GM21529 (cell line): ENCODE results near the gene PKP3.
A peak's percentile ranks its signal among the peaks of the same experiment; 100 is the strongest.
"Not testable (repeated sequence)": the region's sequence is repeated elsewhere in the genome, so short reads cannot be mapped to it uniquely, and the experiment has no call there.

Experiments used
- ATAC-seq: cut with Tn5 transposase; IDR thresholded peaks from one replicate; pipeline ENCODE4 v1.9.1; 2021; ENCODE audit not compliant: unreplicated experiment

The PKP3 gene

DNA sequence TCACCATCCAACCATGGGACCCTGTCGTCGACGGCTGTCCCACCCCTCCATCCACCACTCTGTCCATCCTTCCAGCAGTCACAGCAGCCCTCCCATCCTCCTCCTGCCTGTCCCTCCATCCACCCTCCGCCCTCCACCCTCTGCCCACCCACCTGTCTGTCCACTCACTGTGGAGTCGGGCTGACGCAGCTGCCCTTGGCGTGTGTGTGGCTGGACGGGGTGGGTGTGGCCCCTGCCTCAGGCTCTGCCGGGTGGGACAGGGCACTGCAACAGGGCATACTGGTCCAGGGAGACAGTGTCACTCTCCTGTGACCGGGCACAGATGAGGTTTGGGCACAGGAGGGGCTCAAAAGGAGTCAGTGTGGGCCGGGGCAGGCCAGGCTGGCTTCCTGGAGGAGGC, 1.9 kb downstream of the PKP3 start:
- no peak for ATAC-seq

DNA sequence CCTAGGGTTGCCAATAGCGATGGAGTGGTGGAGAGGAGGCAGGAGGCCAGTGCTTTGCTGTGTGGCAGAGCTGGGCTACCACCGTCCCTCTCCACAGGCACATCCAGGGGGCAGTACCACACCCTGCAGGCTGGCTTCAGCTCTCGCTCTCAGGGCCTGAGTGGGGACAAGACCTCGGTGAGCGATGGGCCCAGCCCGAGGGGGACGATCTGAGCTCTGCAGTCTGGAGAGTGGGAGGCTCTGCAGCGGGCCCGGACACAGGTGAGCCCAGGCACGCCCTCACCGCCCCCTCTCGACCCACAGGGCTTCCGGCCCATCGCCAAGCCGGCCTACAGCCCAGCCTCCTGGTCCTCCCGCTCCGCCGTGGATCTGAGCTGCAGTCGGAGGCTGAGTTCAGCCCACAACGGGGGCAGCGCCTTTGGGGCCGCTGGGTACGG, 2.5 kb downstream of the PKP3 start:
- no peak for ATAC-seq

DNA sequence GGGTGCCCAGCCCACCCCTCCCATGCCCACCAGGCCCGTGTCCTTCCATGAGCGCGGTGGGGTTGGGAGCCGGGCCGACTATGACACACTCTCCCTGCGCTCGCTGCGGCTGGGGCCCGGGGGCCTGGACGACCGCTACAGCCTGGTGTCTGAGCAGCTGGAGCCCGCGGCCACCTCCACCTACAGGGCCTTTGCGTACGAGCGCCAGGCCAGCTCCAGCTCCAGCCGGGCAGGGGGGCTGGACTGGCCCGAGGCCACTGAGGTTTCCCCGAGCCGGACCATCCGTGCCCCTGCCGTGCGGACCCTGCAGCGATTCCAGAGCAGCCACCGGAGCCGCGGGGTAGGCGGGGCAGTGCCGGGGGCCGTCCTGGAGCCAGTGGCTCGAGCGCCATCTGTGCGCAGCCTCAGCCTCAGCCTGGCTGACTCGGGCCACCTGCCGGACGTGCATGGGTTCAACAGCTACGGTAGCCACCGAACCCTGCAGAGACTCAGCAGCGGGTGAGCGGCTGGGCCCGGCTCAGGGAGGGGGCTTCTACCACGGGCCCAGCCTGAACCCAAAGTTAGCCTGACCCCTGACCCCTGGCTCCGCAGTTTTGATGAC, 3.0 kb downstream of the PKP3 start:
- ATAC-seq: peak; percentile 66

DNA sequence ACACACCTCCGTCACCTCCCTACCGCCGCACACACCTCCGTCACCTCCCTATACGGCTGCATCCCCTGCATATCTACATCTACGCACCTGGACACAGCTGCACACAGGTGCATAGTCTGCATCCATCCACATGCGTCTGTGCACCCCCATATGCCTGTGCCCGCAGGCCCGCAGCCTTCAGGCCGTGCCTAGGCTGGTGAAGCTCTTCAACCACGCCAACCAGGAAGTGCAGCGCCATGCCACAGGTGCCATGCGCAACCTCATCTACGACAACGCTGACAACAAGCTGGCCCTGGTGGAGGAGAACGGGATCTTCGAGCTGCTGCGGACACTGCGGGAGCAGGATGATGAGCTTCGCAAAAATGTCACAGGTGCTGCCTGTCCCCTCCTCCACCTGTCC, 4.8 kb downstream of the PKP3 start:
- no peak for ATAC-seq

DNA sequence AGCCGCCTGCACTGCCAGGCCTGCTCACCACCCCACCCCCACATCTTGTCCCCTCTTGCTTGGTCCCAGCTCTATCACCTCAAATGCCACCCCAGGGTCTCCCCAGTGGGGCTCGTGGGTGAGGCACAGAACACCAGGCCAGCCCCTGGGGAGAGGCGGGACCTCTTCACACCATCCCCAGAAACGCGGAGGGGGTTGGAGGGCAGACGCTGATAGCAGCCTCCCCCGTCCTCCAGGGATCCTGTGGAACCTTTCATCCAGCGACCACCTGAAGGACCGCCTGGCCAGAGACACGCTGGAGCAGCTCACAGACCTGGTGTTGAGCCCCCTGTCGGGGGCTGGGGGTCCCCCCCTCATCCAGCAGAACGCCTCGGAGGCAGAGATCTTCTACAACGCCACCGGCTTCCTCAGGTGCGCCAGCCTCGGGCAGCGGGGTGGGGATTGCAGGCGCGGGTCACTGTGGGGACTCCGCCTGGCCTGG, 5.8 kb downstream of the PKP3 start:
- ATAC-seq: no peak

DNA sequence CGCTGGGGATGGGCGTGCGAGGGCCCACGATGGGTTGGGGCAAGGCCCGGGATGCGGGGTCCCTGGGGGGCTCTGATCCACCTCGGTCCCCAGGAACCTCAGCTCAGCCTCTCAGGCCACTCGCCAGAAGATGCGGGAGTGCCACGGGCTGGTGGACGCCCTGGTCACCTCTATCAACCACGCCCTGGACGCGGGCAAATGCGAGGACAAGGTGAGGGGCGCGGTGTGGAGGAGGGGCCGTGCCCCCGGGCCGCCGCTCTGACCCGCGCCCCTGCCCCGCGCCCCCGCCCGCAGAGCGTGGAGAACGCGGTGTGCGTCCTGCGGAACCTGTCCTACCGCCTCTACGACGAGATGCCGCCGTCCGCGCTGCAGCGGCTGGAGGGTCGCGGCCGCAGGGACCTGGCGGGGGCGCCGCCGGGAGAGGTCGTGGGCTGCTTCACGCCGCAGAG, 6.3 kb downstream of the PKP3 start:
- ATAC-seq: no peak

DNA sequence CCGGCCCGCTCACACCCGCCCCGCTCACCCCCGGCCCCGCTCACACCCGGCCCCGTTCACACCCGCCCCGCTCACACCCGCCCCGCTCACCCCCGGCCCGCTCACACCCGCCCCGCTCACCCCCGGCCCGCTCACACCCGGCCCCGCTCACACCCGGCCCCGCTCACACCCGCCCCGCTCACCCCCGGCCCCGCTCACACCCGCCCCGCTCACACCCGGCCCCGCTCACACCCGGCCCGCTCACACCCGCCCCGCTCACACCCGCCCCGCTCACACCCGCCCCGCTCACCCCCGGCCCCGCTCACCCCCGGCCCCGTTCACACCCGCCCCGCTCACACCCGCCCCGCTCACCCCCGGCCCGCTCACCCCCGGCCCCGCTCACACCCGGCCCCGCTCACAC, 7.2 kb downstream of the PKP3 start:
- ATAC-seq: not testable (repeated sequence)

DNA sequence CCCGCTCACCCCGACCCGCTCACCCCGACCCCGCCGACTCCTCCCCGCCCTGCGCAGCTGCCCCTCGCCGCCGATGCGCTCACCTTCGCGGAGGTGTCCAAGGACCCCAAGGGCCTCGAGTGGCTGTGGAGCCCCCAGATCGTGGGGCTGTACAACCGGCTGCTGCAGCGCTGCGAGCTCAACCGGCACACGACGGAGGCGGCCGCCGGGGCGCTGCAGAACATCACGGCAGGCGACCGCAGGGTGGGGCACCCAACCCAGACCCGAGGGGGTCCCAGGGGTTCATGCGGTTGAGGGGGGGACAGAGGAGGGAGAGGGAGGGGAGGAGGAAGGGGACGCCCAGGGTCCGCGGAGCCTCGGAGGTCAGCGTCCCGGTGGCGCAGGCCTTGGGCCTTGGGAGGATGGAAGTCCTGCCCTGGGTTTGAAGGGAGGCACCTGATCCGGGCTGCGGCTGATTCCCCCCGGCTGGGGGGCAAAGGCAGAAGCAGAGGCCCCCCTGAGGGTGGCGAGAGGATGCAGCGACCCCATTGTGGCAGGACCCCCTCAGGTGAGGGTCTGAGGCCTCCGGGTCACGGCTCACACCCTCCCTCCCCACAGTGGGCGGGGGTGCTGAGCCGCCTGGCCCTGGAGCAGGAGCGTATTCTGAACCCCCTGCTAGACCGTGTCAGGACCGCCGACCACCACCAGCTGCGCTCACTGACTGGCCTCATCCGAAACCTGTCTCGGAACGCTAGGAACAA, 9.2 kb downstream of the PKP3 start:
- ATAC-seq: no peak

DNA sequence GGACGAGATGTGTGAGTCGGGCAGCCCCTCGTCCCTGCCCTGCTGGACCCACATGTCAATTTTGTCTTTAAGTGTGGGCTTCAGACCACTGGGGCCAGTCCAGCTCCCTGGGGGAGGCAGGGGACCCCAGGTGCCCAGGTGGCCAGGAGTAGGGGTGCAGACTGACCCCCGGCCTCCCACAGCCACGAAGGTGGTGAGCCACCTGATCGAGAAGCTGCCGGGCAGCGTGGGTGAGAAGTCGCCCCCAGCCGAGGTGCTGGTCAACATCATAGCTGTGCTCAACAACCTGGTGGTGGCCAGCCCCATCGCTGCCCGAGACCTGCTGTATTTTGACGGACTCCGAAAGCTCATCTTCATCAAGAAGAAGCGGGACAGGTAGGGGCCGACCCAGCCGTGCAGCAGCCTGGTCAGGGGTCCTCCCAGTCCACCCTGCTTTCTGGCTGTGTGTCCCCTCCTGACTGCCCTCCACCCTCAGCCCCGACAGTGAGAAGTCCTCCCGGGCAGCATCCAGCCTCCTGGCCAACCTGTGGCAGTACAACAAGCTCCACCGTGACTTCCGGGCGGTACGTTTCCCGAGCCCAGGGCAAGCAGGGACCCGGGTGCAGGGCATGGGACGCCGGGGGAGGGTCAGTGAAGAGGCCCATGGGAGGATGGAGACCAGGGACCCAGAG, 9.9 kb downstream of the PKP3 start:
- ATAC-seq: no peak

DNA sequence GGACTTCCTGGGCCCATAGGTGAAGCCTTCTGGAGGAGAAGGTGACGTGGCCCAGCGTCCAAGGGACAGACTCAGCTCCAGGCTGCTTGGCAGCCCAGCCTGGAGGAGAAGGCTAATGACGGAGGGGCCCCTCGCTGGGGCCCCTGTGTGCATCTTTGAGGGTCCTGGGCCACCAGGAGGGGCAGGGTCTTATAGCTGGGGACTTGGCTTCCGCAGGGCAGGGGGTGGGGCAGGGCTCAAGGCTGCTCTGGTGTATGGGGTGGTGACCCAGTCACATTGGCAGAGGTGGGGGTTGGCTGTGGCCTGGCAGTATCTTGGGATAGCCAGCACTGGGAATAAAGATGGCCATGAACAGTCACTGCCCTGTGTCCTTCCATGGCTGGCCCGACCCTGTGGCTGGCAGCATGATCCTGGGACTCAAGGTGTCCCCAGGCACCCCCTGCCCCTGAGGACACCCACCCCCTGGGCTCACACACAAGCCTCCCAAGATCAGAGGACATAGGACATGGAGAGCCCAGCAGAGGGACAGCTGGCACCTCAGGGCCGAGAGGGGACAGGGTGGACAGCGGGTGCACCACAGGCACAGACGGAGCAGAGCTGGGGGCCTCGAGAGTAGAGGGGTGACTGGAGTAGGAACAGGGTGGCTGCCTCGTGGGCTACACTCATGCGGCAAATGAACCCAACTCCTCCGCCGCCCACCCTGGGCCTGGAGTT, 10.7 kb downstream of the PKP3 start:
- ATAC-seq: no peak

DNA sequence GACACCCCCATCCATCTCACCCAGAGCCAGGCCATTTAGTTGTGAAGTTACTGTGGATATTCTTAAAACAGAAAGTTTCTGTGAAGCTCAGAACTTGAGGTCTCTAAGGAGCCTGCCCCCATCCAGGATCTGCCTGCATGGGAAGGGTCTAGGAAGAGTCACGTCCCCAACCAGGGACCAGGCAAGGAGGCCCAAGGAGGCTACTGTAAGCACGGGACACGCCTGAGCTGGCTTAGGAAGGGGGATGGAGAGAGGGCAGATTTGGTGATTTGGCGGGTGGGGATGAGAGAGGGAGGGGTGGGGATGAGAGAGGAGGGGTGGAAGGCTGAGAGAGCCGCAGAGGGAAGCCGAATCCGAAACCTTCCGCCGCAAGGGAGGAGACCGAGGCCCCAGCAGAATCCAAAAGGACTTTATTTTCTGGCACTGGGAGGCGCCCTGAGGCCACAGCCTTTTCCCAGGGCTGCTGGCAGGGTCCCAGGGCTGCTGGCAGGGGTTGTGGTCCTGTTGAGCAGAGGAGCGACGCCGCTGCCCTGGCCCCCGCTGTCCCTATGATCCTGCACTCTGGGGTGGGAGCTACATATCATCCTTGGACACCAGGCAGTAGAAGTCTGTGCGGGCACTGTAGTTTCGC, 11.4 kb downstream of the PKP3 start:
- no peak for ATAC-seq

DNA sequence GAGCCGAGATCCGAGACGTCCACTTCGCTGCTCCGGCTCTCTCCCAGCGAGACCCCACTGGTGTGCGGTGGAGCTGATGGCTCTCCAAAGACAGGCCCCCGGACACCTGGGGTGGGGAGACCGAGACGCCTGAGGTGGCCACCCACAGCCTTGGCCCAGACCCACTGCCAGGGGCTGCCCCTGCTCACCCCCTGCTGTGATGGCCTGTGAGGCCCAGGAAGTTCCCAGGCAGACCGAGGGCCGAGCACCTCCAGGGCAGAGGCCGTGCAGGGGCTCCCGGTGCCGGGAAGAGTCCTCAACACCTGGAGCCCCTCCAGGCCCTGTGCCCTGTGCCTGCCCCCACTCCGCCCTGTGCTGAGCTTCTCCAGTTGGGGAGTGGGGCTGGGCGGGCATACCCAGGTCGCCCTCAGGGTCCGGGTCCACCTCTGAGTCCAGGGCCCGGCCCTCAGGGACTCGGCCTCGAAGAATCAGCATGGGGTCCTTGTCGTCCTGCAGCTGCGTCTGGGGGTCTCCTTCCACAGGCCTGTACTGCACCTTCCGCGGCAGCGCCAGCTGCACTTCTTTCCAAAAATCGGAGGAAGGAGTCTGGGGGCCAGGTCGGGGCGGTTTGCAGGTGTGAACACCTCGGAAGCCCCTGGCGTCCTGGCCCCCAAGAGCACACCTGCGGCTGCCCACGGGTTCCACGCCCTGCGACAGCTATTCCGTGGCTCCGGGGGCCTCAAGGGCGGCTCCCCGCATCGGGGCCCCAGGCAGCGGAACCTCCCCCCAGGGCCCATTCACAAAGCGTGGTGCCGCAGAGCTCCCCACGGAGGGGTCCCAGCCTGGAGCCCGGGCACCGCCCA, 12.2 kb downstream of the PKP3 start:
- no peak for ATAC-seq

DNA sequence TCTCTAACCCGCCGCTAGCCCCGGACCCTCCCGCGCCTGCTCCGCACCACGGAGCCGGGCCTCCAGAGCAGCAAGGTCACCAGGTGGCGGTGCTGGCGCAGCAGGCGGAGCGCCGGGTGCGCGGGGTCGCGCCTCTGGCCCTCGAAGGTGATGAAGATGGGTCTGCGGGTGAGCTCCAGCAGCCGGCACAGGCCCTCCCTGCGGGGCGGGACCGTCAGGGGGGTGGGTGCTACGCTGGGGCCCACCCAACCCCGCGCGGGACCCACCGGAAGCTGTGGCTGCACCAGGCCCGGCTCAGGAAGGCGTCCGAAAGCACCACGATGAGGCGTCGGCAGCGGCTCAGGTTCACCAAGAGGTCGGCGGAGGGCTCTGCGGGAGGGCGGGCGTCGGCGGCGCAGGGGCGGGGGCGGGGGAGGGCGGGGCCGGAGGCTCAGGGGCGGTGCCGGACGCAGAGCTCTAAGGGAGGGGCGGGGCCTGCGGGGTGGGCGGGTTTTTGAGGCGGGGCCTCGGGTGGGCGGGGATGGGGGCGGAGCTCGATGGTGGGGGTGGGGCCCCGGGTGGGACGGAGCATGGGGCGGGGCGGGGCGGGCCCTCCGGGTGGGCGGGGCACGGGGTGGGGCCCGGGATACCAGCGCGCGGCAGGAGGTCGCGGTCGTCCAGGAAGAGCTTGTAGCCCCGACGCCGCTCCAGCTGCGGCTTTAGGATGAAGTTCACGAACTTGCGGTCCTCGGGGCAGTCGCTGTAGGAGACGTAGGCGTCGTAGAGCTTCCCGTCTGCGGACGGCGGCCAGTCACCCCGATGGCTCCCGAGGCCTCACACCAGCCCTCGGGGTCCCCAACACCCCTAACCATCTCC, 13.0 kb downstream of the PKP3 start:
- ATAC-seq: peak; percentile 71

DNA sequence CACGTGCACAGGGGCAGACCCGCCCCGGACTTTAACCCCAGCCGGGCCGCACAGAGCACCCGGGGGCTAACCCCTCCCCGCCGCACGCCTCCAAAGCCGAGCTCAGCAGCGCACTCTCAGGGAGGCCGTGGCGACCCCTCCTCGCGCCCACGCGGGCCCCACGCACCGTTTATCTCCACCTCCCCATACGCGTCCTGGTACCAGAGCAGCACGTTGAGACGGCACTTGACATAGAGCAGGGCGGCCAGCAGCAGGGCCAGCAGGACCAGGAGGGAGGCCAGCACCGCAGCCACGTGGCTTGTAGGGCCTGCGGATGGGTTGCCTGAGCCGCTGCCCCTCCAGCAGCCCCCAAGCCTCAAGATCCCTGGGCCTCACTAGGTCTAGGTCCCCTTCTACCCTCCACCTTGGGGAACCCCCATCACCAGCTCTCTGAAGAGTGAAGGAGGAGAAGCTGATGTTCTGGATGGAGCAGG, 13.7 kb downstream of the PKP3 start:
- ATAC-seq: no peak

DNA sequence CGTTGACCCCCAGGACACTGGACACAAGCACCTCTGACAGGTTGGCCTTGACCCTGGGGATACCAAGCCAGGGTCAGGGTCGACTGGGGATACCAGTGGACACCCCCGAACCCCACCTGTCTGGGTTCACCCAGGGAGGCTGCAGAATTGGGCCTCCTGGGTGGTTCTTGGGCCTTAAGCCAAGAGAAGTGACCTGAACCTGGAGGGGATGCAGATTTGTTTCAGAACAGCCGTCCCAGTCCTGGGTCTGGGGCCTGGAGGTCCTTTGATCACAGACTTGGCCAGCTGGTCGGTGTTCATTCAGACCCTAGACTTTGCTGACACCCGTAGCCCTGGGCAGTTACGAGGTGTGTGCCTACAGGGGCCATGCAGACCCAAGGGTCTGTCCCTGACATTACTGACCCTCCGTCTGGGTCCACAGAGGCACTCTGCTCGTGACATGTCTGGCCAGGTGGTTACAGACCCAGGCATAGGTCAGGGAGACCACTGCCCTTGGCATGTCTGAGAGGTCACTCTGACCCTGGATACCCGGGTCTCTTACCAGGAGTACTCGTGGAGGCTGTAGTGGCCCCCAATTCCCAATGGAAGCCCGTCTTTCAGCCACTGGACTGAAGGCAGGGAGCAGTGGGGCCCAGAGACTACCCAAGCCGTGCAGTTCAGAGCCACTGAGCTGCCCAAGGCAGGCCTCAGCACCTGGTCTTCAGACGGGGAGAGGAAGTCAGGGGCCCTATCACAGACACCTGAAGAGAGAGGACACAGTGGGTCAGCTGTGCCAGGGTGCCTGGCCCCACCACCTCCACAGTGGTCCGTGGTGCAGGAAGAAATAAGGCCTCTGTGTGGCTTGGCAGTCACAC, 14.4 kb downstream of the PKP3 start:
- no peak for ATAC-seq

DNA sequence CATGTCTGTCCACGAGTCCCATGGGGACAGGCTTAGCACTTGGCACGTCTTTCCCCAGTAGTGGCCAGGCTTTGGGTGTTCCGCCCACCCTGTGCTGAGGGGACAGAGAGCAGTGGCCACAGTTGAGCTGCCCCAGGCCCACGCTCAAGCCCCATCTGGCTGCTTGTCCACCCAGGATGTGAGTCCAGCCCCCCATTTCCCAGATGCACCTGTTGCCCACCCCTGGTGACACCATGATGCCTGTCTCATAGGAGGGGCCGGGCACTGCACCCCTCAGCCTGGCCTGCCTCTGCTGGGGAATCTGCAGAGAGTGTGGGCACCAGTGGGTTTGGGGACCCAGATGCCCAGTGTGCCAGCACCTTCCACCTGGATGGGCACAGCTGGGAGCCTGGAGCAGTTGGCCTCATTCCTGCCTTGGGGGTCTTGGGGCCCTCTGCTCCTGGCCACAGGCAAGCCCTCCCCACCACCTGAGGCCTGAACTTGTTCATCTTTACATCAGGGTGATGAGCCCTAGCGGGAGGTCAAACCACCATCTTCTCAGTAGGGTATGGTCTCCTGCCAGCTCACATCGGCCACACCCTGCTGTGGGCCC, 15.1 kb downstream of the PKP3 start:
- ATAC-seq: no peak

DNA sequence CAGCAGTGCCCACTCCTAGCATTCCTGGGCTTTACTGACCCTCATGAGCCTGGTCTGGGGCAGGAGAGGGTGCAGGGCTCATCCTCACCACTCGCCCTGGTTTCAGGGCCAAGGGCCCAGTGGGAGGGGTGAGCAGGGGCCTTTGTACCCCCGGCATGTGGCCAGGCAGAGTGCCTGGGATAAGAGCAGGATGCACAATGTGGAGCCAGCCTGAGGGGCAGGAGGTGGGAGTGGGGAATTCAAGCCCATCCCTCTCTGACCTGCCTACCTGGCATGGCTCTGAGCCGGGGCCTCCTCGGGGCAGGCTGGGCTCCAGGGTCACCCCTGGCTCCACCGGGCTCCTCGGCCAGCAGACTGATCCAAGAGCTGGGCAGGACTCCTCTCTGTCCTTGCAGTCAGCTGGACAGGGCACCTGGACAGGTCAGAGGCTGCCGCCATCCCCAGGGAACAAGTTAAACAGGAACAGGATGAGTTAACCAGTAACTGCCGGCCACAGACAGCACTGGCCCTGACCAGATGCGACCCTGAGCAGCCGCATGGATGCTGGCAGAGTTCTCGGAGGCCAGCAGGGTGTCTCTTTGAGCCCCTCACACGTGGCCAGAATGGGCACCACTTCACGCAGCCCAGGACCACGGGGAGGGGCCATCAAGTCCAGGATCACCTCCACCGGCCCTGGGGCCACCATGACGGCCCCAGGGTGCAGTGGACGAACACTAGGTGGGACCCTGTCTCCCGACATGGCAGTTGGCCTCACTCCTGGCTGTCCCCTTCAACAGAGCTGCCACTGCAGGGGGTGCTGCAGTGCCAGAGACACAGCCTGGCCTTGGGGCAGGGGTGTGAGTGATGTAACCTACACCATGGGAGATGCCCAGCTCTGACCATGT, 15.8 kb downstream of the PKP3 start:
- no peak for ATAC-seq
